Transverse colon (tissue), 4 donors: ENCODE data around the gene TRIM43.
"Not testable (repeated sequence)": the region's sequence is repeated elsewhere in the genome, so short reads cannot be mapped to it uniquely, and the experiment has no call there.

ENCODE experiments used
- CTCF ChIP-seq, 5 experiments: fragments of 200-600 bp in 3 of 5; fragments of 450-650 bp in 2 of 5; sonication (generic) in 3 of 5; IDR thresholded peaks; 1 replicate in 2 of 5; 2 replicates in 3 of 5; pipeline ENCODE4 v1.5.1; 2016 to 2017; ENCODE audit warnings: antibody characterized with exemption in 5 of 5, inconsistent platforms in 3 of 5, mild to moderate bottlenecking in 2 of 5, moderate library complexity in 1 of 5
- POLR2A ChIP-seq: fragments of 450-650 bp; IDR thresholded peaks from one replicate; pipeline ENCODE4 v1.6.1; 2016; ENCODE audit warnings: antibody characterized with exemption, mild to moderate bottlenecking, moderate library complexity
- POLR2AphosphoS5 ChIP-seq, 3 donors: sonication (generic); formaldehyde crosslinking; IDR thresholded peaks; one replicate each; pipeline ENCODE4 v1.6.1; 2016; ENCODE audit warnings: antibody characterized with exemption in 3 of 3

- not testable (repeated sequence) for TF ChIP-seq CTCF (IDR thresholded peaks at IDR 0.05); POLR2AphosphoS5 (IDR thresholded peaks at IDR 0.05); POLR2A
These were observed at the start of gene TRIM43 for GRCh38 chr2:95591701-95592100.
